Tibial nerve (tissue), 4 donors: ENCODE measurements around the gene EFNB3. TPM values are rescaled to one million over a fixed set of nuclear protein-coding genes. Genes with fewer than 3 reads are reported as not detected.

Experiments used
- DNase-seq, 2 donors: peaks; one replicate each; pipeline ENCODE4 v3.0.0-alpha.2; 2019; ENCODE audit warnings: low spot score in 2 of 2
- H3K27ac ChIP-seq, 4 donors: fragments of 200-600 bp; sonication (generic) in 3 of 4; one replicate each; pipeline ENCODE4 v1.5.1; 2017 to 2019; ENCODE audit warnings: mild to moderate bottlenecking in 1 of 4
- H3K27me3 ChIP-seq, 2 donors: fragments of 200-600 bp; sonication (generic) in 1 of 2; one replicate each; pipeline versions ENCODE4 v1.5.1 to v1.6.0; 2017 to 2019
- H3K36me3 ChIP-seq, 3 donors: fragments of 200-600 bp; sonication (generic); one replicate each; pipeline ENCODE4 v1.5.1; 2018 to 2019
- H3K4me1 ChIP-seq, 4 donors: fragments of 200-600 bp; sonication (generic) in 3 of 4; one replicate each; pipeline ENCODE4 v1.5.1; 2017 to 2019
- H3K4me3 ChIP-seq, 4 donors: fragments of 200-600 bp; sonication (generic) in 3 of 4; one replicate each; pipeline ENCODE4 v1.5.1; 2017 to 2019; ENCODE audit warnings: mild to moderate bottlenecking in 1 of 4, moderate library complexity in 1 of 4
- H3K9me3 ChIP-seq, 4 donors: fragments of 200-600 bp; sonication (generic) in 3 of 4; one replicate each; pipeline ENCODE4 v1.5.1; 2017 to 2019
- EP300 ChIP-seq, 2 donors: sonication (generic); formaldehyde crosslinking; IDR thresholded peaks; one replicate each; pipeline ENCODE4 v1.6.1; 2017; ENCODE audit warnings: antibody characterized with exemption in 2 of 2, mild to moderate bottlenecking in 1 of 2
- POLR2A ChIP-seq, 2 donors: fragments of 450-650 bp; IDR thresholded peaks; one replicate each; pipeline ENCODE4 v1.6.1; 2017; ENCODE audit warnings: antibody characterized with exemption in 2 of 2, mild to moderate bottlenecking in 2 of 2, moderate library complexity in 2 of 2
- WGBS, 2 donors: methylation state at CpG; one replicate each; pipeline ENCODE4 v1.1.5; 2018; 5-methylcytosine and 5-hydroxymethylcytosine counted together
- total RNA-seq, 4 donors: library from RNA; depleted of rRNA; stranded (reverse); fragments of >200 nt; gene quantifications; one replicate each; pipeline ENCODE4 v1.1.0, GENCODE V29; 2016
- TF ChIP-seq, protein P1 (sequence below), 5 experiments: fragments of 200-600 bp in 3 of 5; fragments of 450-650 bp in 2 of 5; sonication (generic) in 3 of 5; IDR thresholded peaks; one replicate each; pipeline ENCODE4 v1.5.1; 2016 to 2019; ENCODE audit warnings: antibody characterized with exemption in 5 of 5, mild to moderate bottlenecking in 3 of 5, moderate library complexity in 2 of 5

Gene EFNB3
- total RNA-seq, 4 donors from 2014 or later: 0.20 to 0.21 TPM; not detected in 2

DNA sequence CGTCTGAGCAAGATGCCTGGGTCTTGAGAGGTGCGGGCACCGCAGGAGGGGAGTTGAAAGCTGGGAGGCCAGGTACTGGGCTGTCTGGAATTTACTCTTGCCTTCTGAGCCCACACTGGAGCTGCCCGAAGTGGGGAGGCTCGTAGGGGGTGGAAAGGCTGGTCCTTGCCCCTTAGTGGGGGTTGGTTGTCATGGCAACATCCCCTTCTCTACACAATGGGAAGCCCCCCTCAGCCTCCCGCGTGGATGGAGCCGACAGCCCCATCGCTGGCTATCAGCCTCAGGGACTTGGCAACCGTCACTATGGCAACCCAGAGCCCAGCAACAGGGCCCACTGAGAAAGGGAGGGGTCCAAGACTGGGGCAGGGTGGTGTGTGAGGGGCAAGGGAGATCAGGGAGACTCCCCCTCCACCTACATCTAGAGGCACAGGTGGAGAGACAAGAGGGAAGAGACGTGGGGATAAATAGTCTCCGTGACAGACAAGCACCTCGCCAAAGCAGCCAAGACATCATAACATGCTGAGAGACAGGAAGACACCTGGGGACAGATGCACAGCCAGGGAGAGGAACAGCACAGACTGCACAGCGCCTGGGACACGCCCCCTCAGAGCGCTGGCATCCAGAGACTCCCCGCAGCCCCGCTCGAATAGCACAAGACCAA, 7.2 kb downstream of the EFNB3 start:
- Histone ChIP-seq H3K36me3 (no peaks in the 10 kb centered on the region), H3K4me3 (no peak overlapping the region), H3K9me3 (no peaks in the 10 kb centered on the region), H3K27ac (no peak overlapping the region), H3K27me3 (peaks cover 0 to 85% of the 10 kb centered on the region in 2 donors), H3K4me1 (peaks cover 0 to 10% (median 10%) of the 10 kb centered on the region in 4 donors)
- TF ChIP-seq, protein P1, sequence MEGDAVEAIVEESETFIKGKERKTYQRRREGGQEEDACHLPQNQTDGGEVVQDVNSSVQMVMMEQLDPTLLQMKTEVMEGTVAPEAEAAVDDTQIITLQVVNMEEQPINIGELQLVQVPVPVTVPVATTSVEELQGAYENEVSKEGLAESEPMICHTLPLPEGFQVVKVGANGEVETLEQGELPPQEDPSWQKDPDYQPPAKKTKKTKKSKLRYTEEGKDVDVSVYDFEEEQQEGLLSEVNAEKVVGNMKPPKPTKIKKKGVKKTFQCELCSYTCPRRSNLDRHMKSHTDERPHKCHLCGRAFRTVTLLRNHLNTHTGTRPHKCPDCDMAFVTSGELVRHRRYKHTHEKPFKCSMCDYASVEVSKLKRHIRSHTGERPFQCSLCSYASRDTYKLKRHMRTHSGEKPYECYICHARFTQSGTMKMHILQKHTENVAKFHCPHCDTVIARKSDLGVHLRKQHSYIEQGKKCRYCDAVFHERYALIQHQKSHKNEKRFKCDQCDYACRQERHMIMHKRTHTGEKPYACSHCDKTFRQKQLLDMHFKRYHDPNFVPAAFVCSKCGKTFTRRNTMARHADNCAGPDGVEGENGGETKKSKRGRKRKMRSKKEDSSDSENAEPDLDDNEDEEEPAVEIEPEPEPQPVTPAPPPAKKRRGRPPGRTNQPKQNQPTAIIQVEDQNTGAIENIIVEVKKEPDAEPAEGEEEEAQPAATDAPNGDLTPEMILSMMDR (IDR thresholded peaks at IDR 0.05): no peak
- TF ChIP-seq POLR2A (IDR thresholded peaks at IDR 0.05) (no peak), EP300 (IDR thresholded peaks at IDR 0.05) (no peak)
- no peak for DNase-seq
- WGBS, 2 donors: 6 to 9% methylated on average over 16 to 19 of the region's 19 CpGs

DNA sequence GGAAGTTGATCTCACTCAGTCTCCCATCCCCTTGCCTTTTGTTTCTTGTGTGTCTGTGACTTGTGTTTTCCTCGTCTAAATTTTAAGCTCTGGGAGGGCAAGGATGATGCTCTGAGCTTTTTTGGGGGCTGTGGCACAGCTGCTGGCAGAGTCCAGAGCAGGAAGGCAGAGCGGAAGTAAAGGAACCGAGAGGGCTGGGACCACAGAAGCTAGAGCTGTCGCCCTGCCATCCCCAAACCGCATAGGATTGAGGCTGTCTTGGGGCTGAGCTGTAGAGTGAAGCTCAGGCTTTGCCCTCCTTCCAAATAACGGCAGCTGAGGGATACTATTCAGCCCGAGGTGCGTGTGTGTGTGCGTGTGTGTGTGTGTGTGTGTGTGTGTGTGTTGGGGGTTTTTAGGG, 8.8 kb downstream of the EFNB3 start:
- Histone ChIP-seq H3K9me3 (no peaks in the 10 kb centered on the region), H3K4me1 (peaks cover 0 to 20% (median 18%) of the 10 kb centered on the region in 4 donors), H3K27me3 (peaks cover 0 to 70% of the 10 kb centered on the region in 2 donors), H3K27ac (no peak overlapping the region), H3K36me3 (no peaks in the 10 kb centered on the region), H3K4me3 (no peak overlapping the region)
- DNase-seq: no peak
- TF ChIP-seq EP300 (IDR thresholded peaks at IDR 0.05) (no peak), POLR2A (IDR thresholded peaks at IDR 0.05) (no peak)
- TF ChIP-seq, protein P1 (IDR thresholded peaks at IDR 0.05): no peak
- 20 to 21% methylated on average over 9 of the region's 9 CpGs for WGBS, 2 donors

DNA sequence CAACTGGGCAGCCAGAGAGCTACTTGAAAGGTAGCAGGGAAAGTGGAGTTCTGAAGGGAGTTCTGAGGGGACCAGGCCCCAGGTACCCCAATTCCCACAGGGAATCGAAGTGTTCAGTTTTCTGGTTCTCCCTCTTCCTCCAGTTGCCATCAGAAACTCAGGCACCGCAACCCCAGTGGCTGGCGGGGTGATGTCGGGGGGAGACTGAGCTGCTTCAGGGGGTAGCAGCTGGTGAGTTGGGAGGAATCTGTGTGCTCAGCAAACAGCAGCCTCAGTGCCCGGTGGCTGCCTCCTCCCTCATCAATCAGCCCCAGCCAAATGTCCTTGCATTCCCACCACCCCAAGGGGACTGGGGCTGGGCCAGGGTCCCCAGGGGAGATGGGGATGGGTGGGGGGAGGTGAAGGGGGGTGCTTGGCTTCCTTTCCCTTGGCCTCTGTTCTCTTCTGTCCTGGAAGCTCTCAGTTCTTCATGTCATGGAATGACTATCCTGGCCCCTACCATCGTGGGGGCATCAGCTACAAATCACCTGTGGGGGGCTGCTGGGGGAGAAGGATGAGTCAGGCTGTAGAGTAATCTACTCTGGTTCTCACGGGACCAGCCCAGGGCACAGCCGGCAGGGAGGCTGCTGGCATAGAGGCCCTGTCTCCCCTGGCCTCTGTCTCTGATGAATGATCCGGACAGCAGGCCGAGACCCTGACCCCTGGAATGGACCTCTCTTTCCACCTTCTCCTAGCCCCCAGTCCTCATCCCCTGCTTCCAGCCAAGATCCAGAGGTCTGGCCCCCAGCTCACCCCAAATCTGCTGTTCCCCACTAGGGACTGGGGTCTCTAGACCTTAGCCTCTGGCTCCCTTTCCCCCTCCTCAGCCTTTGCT, 10.0 kb downstream of the EFNB3 start:
- H3K27me3 ChIP-seq: peaks cover 0 to 70% of the 10 kb centered on the region in 2 donors
- H3K4me3 ChIP-seq: no peak overlapping the region
- 69 to 70% methylated on average over 10 of the region's 10 CpGs for WGBS, 2 donors
- no peaks in the 10 kb centered on the region for H3K9me3 ChIP-seq
- no peaks in the 10 kb centered on the region for H3K36me3 ChIP-seq
- peaks cover 0 to 20% (median 18%) of the 10 kb centered on the region in 4 donors for H3K4me1 ChIP-seq
- DNase-seq: no peak
- TF ChIP-seq EP300 (IDR thresholded peaks at IDR 0.05): no peak
- TF ChIP-seq POLR2A (IDR thresholded peaks at IDR 0.05): no peak
- TF ChIP-seq, protein P1 (IDR thresholded peaks at IDR 0.05): no peak
- H3K27ac ChIP-seq: no peak overlapping the region

DNA sequence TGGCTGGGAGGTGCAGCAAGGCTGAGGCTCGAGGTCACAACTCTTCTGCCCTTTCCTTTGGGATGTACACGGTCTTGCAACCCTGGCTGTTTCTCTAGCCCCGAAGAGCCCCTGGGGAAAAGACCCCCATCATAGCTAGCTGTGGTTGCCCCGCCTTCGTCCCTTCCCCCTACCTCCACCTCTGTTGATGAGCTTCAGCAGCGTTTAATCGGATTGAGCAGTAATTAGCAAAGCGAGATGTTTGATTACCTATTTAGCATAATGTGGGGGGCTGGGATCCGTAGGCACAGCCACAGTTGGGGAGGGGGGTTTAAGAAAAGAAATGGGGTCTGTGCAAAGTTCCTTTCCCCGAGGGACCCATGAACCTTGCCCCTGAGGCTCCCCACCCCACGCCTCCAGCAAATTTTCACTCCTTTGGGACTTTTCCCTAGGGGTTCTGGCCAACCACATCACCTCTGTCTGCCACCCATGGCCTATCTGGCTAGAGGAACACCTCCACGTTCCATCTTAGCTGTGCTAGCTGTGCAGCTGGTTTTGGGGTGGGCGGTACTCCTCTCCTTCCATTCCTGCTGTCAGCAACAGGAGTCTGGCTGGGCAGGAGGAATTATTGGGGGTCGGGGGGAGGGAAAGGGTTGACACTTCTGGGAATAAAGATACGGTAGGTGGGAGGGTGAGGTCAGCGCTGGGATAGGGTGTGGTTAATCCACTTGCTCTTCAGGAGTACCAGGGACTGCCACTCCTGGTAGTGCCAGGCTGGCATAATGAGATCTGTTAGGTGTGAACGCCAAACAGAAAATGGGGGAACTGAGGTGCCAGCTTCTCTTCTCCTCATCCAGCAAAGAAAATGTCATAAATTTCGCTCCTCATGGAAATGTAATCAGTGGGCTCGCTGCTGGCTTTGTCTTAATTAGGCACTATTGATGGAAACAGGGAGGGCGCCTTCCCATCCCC, 11.2 kb downstream of the EFNB3 start:
- WGBS, 2 donors: 31 to 35% methylated on average over 20 of the region's 20 CpGs
- Histone ChIP-seq H3K36me3 (no peaks in the 10 kb centered on the region), H3K27ac (no peak overlapping the region), H3K9me3 (no peaks in the 10 kb centered on the region), H3K4me1 (peaks cover 0 to 20% (median 18%) of the 10 kb centered on the region in 4 donors), H3K27me3 (peaks cover 0 to 66% of the 10 kb centered on the region in 2 donors), H3K4me3 (peak overlapping the region in 3 of 4 donors; percentile 42 to 62 (median 48))
- TF ChIP-seq, protein P1 (IDR thresholded peaks at IDR 0.05): no peak
- no peak for TF ChIP-seq EP300 (IDR thresholded peaks at IDR 0.05)
- no peak for TF ChIP-seq POLR2A (IDR thresholded peaks at IDR 0.05)
- no peak for DNase-seq
